ENCODE measurements around the gene TIFAB. TPM values are rescaled to one million over a fixed set of nuclear protein-coding genes. Genes with fewer than 3 reads are reported as not detected.

Gene TIFAB
- polyA plus RNA-seq, 1 donor from 2014 or later, result not detected

- TF ChIP-seq POLR2AphosphoS5 (IDR thresholded peaks at IDR 0.05) (no peak), RAD21 (conservative IDR thresholded peaks at IDR 0.05) (no peak), EZH2 (IDR thresholded peaks at IDR 0.05; ENCODE audit: borderline replicate concordance, insufficient read depth, low read length, poor library complexity, severe bottlenecking) (no peak), TAF1 (IDR thresholded peaks at IDR 0.05; ENCODE audit: low read depth) (no peak), CTCF (IDR thresholded peaks at IDR 0.05; ENCODE audit: poor library complexity, severe bottlenecking) (no peak), SMC3 (conservative IDR thresholded peaks at IDR 0.05; ENCODE audit: poor library complexity) (no peak), EP300 (conservative IDR thresholded peaks at IDR 0.05; ENCODE audit: poor library complexity, severe bottlenecking) (no peak), MXI1 (conservative IDR thresholded peaks at IDR 0.05; ENCODE audit: poor library complexity, severe bottlenecking) (no peak), REST (IDR thresholded peaks at IDR 0.05; ENCODE audit: borderline replicate concordance) (no peak)
- H2AFZ ChIP-seq (ENCODE audit: low read depth, low read length), result no peak overlapping the region
- no peaks in the 10 kb centered on the region for H3K27me3 ChIP-seq (ENCODE audit: insufficient read depth, low read depth, low read length)
- H3K9ac ChIP-seq (ENCODE audit: low read length), result no peak overlapping the region
- no peaks in the 10 kb centered on the region for H3K79me2 ChIP-seq (replicated peaks; ENCODE audit: insufficient read depth, low read length)
- no peaks in the 10 kb centered on the region for H3K9me3 ChIP-seq (ENCODE audit: low read length)
- no peaks in the 10 kb centered on the region for H3K9me2 ChIP-seq (ENCODE audit: insufficient read depth, low read length)
- H3K36me3 ChIP-seq (ENCODE audit: insufficient read depth, low read length), result no peaks in the 10 kb centered on the region
- no peak overlapping the region for H3K27ac ChIP-seq (ENCODE audit: low read length)
- no peak overlapping the region for H3K4me3 ChIP-seq (ENCODE audit: low read length)
- H3F3A ChIP-seq (ENCODE audit: insufficient read depth, low read length, poor library complexity, severe bottlenecking), result no peaks in the 10 kb centered on the region
- H4K20me1 ChIP-seq (ENCODE audit: insufficient read depth), result no peaks in the 10 kb centered on the region
- no peak overlapping the region for H3K4me2 ChIP-seq (ENCODE audit: low read length)
Measured at GRCh38 chr5:135434591-135435466, 17.3 kb downstream of the TIFAB start.

GRCh38 chr5:135433681-135434426 lies 18.3 kb downstream of the TIFAB start:
- H2AFZ ChIP-seq (ENCODE audit: low read depth, low read length), result no peak overlapping the region
- no peaks in the 10 kb centered on the region for H3K9me3 ChIP-seq (ENCODE audit: low read length)
- TF ChIP-seq REST (IDR thresholded peaks at IDR 0.05; ENCODE audit: borderline replicate concordance) (no peak), RAD21 (conservative IDR thresholded peaks at IDR 0.05) (no peak)
- no peak overlapping the region for H3K4me3 ChIP-seq (ENCODE audit: low read length)
- H3K4me2 ChIP-seq (ENCODE audit: low read length), result no peak overlapping the region
- H3K27ac ChIP-seq (ENCODE audit: low read length), result no peak overlapping the region
- H3K79me2 ChIP-seq (replicated peaks; ENCODE audit: insufficient read depth, low read length), result no peaks in the 10 kb centered on the region
- H3K27me3 ChIP-seq (ENCODE audit: insufficient read depth, low read depth, low read length), result no peaks in the 10 kb centered on the region
- no peaks in the 10 kb centered on the region for H3F3A ChIP-seq (ENCODE audit: insufficient read depth, low read length, poor library complexity, severe bottlenecking)
- H4K20me1 ChIP-seq (ENCODE audit: insufficient read depth), result no peaks in the 10 kb centered on the region
- H3K9me2 ChIP-seq (ENCODE audit: insufficient read depth, low read length), result no peaks in the 10 kb centered on the region
- no peak overlapping the region for H3K9ac ChIP-seq (ENCODE audit: low read length)
- H3K36me3 ChIP-seq (ENCODE audit: insufficient read depth, low read length), result no peaks in the 10 kb centered on the region

All from neural cell (in vitro differentiated cells).